ENCODE data around the gene AGPAT4.

AGPAT4 gene

DNA sequence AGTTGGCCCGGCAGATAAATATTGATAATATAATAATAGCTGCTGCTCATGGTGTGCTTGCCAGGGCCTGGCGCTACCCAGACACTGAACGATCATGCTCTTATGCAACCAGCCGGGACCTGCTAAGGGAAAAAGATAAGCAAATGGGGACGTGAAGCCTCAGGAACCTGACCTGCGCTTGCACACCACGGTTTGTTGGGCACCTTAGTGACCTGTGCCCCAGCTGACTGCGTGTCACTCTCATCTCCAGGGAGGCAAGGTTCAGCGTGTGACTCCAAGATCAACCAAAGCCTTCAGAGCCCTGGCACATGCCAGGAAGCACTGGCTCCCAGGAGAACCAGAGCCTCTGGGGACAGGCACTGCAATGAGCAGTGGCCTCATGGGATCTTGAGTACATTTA lies 111.1 kb downstream of the AGPAT4 start:
- DNase-seq = no peak

DNA sequence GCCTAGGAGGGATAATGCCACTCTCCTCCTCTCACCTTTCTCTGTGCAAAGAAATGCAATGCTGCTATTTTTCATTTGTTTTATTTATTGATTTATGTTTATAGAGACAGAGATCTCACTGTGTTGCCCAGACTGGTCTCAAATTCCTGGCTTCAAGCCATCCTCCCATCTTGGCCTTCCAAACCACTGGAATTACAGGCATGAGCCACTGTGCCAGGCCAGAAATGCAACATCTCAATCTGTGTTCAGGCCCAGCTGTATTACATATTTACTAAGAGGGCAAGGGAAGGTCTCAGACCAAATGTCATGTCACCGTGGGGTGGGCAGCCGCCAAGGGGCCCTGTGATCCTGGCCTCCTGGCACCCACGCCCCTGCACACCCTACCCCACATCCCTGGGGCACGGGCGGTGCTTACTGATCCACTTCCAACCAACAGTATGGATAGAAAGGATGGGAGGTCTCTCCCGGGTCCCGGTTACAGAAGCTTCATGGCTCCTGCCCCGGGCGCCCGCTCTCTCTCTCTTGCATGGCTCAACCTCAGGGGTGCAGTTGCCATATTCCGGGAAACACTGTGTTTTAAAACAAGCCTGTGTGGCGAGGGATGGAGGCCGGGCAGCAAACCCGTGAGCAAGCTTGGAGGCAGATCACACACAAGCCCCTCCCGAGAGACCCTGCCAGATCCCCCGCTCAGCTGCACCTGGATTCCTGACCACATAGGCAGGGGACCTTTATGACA lies 111.8 kb downstream of the AGPAT4 start:
- no peak for DNase-seq

DNA sequence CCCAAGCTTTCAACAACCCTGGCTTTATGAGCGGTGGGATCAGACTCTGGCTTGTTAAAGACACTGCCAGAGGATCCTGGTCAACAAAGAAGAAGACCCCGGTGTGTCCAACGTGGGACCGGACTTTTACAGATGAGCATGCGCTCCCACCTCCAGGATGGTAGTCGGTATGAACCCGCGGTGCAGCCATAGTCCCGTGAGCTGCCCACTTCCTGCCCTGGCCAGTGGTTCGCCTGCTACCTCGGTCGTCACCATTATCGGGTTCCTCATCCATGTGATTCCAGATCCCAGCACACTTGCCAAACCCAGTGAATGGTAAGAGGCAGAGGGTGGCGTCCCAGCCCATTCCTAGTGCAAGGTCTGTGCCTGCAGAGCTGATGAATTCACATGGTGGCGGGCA lies 112.7 kb downstream of the AGPAT4 start:
- no peak for DNase-seq

DNA sequence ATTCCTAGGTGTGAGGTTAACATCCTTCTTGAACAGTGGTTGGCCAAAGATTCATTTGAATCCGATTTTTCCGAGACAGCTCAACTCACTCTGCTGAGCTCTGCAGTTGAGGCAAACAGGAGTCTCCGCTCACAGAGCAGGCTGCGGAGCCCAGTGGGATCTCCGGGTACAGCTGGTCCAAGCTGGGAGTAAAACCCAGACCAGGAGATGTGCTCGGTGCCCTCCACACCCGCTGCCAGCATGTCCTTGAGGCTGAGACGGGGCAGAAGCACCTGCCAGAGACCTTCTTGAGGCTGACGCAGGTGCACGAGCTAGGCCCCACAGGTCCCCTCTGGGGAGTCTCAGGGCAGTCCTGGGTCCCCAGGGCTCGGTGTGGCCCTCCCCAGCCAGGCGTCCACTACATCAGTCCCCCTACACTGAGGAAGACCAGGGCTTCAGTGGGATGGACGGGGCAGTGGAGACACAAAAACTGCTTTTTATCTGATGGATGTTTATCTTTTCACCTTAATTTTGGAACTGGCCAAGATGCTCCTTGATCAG lies 119.0 kb downstream of the AGPAT4 start:
- no peak for DNase-seq

DNA sequence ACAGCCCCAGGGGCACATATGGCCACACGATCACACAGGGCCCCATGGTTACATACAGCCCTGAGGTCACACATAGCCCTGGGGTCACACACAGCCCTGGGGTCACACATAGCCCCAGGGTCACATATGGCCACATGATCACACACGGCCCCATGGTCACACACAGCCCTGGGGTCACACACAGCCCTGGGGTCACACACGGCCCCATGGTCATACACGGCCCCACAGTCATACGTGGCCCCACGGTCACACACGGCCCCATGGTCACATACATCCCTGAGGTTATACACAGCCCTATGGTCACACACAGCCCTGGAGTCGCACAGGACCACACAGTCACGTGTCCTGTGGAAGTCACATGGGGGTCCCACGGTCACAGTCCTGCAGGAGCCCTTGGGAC lies 120.1 kb downstream of the AGPAT4 start:
- no peak for DNase-seq

DNA sequence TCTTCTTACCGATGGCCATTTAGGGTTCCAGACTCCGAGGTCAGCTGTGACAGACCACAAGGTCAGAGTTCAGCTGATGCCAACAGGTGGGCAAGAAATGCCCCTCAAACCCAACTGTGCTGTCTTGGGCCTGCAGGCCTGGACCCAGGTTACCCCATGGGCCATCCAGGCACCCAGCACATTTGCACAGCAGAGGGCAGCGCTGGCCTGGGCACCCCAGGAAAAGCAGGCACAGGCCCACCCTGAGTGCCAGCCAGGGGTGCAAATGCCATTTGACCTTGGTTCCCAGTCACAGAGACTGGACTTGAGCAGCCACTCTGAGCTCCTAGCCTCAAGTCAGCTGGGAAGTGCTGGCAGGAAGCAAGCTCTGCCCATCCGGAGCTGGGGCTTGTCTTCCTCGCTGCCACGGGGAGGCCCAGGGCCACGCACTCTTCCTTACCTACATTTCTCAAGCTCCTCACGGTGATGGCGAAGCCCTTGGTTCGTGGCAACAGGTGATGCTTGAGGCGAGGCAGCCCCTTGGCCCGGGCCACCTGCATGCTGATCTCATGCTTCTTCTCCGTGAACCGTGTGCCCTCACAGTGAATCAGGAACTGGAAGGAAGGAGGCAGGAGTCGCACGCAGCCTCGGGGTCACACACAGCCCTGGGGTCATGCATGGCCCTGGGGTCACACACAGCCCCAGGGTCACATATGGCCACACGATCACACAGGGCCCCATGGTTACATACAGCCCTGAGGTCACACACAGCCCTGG lies 120.8 kb downstream of the AGPAT4 start:
- DNase-seq = no peak

DNA sequence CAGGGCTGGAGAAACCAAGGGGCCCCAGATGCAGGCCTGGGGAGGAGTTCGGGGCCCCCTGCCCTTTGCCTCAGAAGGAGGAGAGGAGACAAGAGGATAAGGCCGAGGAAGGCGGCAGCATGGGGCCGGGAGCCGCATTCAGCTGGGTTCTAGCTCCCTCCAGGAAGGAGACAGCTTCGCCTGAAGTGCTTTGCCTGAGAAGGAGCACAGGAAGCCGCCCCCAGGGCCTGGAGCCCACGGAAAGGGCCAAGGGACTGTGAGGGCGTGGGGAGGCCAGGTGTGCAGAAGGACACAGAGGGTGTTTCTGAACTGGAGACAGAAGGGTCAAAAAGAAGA lies 121.4 kb downstream of the AGPAT4 start:
- DNase-seq = no peak

DNA sequence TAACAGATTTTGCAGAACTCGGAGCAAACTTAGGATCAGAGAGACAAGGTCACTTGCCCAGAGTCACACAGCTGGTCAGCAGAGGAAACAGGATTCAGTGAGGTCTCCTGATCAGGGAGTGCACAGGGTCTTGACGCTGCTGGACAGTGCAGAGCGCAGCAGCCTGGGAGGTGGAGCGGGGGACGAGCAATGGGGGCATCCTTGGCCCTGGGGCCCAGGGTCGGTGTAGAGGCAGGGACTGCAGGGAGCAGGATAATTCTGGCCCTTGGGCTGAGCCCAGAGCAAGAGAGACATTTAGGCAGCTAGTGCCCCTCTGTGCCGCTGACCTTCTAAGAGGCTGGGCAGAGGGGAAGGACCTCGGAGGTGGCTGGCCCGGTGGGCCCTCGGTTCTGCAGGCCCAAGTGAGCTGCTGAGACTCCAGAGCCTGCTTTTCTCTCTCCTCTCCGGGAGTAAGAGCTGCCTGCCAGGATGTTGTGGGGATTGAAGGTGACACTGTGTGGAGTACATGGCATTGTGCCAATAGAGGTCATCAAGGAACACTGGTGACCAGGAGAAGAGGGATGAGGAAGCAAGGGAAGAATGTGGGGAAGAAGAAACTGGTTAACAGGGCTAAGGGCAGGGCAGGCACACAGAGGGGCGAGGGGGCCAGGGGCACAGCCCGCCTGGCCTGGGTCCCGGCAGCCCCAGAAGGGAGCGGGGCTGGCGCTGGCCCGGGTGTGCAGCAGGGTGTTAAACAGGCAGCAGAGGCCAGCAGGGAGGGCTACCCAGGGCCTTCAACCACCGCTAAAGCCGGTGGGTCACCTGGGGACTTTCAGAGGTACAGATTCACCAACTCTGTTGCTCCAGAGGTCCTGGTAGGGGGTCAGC lies 122.0 kb downstream of the AGPAT4 start:
- DNase-seq = no peak

DNA sequence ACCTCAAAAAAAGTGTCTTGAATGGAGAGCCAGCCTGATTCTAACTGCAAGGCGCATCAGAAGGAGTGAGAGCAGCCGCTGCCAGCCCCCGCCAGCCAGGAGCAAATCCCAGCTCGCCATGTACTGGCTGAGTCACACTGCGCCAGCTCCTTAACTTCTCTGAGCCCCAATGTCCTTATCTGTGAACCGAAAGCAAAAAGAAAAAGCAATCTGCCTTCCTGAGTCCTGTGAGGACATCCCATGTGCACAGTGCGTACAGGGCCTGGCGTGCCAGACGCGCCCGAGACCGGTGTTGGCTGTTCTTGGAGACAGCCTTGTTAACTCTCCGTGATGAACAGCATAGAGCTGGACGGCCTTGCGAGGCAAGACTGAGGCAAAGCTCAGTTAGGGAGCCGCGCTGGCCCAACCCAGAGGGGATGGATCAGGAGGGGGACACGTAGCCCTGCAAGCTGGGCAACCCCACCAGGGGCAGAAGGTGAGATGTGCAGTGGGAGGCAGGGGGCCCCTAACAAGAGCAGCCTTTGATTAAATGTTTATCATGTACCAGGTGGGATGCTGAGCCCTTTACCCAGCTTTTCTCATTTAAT lies 122.7 kb downstream of the AGPAT4 start:
- DNase-seq = no peak

DNA sequence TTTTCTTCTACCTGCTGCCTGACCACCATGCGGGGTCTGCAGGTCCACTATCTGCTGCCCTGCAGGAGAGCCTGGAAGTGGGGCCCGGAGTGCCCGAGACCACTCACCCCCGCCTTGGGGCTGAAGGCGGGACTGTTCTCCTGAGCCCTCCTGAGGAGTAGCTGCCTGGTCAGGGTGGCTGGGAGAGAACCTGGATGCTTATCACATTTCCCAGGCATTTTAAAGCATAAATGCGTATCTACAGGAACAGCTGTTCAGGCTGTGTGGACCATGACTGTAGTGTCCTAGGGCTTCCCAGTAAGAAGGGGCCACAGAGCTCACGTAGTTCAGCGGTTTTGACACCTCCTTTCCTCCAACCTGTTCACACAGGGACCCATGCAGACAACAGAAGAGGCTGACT lies 123.3 kb downstream of the AGPAT4 start:
- DNase-seq = no peak

DNA sequence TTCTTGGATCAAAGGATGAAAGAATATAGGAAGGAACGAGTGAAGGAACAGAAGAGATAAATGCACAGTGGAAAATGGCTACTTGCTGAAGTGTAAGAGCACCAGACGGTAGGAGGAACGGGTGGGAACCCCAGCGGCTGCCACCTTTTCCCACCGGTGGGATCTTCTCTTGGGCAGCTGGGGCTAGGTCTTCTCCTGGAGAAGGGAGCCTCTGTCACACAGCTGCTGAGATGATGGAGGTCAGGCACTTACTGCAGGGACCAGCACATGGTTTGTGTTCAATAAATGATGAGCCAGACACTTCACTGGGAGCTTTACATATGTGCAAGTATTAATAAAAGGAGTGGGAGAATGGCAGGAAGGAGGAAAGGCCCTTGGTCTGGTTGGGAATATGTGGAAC lies 123.7 kb downstream of the AGPAT4 start:
- DNase-seq = no peak

DNA sequence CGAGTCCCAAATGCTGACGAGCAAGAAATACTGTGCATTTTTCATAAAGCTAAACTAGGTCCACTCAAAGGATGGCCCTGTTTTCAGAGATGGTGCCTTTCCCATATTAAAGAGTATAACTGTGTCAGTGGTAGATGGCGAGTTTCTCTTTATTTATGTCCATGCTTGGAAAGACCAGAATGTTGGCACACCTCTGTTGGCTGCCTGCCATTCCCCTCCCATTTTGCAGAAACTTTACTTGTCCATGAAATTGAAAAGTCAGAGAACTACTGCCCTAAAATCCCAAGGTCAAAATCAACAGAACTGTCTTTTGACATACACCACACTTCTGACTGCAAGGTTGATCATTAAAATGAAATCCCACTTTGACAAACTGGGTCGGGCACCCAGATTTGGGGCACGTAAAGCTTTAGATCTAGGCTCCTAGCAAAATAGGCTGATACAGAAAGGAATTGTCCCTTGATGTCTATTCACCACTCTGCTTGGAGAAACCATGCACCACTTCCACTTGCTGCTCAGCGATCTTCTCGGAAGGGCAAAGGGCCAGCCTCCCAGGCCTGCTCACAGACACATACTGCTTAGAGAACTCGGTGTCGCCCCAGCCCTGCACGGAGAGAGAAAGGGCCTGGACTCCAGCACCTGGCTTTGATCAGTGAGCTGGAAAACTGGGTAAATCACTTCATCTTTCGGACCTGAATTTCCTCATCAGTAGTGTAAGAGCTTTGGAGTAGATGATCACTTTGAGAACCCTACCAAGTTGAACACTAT lies 130.0 kb downstream of the AGPAT4 start:
- no peak for DNase-seq

DNA sequence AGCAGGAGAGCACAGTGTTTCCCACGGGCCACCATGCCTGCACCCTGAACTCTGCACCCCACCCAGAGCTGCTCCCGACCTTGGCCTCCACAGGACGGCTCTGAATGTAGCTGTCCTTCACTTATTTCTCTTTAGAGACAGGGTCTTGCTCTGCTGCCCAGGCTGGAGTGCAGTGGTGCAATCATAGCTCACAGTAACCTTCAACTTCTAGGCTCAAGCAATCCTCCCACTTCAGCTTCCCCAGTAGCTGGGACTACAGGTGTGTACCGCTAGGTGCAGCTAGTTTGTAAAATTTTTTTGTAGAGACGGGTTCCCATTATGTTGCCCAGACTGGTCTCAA lies 130.9 kb downstream of the AGPAT4 start:
- DNase-seq = no peak

DNA sequence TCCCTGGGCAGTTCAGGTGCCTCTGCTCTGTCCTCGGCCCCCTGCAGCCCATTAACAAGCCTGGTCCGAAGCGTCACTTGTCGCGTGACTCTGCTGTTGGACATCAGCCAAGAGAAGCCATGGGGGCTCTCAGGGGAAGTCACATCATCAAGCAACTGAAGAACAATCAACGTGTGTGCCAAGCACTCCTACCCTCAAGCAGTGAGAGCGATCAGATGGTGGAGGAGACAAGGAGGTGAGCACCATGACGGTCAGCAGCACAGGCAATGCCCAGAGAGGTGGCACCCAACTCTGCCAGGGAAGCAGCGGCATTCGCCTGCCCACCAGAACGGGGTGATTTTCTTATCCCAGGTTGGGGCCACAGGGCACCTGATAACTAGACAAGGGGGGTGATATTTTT lies 132.7 kb downstream of the AGPAT4 start:
- DNase-seq = no peak

DNA sequence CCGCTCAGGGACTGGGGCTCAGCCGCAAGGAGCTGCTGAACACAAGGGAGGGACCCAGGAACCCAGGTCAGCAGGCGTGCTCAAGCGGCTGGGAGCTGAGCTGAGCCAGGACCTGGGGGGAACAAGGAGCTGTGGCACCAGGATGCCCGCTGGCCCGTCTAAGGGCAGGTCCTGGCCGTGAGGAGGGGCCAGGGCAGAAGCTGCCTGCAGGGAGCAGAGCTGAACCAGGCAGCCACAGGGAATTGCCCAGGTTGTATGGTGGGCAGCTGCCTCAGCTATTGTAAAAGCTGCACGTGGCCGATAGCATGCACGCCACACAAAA lies 133.3 kb downstream of the AGPAT4 start:
- no peak for DNase-seq

DNA sequence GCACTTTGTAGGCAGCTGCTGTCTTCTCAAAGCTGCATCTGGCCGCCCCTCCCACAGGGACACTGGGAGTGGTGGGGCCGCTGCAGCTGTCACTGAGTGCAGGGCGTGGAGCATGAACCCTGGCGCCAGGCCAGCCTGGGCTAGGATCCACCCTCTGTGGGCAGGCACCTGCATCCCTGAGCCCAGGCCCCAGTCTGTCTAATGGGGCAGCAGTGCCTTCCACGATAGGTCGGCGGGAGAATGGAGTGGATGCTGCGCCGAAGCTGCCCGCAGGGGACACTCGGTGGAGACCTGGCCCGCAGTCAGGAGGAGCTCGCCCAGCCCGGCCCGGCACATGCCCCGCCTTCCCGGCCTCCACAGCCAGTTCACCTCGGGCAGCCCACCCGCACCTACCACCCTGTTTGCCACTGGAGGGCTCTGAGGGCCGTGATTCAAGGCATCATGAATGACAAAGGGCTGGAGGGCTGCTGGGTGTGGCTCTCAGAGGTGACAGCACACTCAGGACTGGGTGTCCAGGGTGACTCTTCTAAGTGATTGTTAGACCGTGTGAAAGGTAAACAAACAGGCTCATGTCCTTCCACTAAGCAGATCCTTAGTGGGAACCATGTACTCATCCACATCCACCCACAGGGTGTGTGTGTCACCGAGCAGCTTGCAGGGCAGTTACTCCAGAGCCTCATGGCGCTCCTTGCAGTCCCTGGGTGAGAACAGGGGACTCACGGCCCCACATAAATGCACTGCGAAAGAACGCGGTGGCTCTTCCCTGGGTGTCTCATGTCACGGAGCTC lies 133.9 kb downstream of the AGPAT4 start:
- no peak for DNase-seq

DNA sequence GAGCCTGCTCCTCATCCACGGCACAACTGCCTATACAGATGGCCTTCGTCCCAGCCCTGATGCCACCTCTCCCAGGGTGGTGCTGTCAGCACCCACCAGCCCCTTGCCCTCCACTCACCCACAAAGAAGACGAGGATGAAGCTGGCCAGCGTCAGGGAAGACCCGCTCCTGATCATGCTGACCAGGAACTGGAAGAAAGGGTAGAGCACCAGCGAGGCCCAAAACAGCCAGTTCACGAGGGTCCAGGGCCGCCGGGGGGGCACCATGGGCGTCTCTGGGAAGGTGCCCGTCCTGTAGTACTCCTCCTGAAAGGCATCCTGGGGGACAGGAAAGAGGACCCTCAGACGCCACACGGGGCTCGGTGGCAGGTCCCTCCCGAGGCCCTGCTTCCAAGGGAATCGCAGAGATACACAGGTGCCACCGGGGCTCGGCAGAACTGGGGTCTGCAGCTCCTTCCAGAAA lies 134.5 kb downstream of the AGPAT4 start:
- DNase-seq = no peak

DNA sequence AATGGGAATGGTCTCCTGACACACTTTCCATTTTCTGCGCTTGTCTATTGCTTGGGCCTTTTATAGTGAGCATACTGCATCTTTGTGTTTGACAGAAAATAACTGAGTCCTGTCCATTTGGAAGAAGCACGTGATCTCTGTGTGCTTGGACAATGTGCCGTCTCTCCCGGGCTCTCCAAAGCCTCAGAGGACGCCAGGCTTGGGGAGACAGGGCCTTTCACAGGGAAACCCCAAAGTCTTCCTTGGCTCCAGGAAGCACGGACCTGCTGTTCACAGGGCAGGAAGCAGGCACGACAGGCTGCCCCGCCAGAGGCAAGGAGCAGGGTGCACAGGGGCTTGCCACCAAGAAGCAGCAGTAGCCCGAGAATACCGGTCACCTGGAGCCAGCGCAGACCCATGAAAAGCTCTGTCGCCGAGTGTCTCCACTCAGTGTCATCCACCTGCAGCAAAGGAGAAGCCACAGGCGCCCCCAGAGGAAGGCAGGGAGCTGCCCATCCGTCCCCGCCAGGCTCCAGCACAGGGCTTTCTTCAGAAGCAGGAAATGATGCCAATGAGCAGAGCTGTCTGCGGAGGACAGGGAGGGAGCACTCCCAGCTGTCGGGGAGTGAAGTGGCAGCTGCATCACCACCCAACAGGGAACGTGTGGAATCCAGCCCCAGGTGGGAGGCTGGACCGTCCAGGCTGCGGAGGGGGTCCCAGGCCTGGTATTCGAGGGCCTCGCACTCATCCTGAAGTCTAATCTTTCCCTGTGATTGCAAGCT lies 135.1 kb downstream of the AGPAT4 start:
- no peak for DNase-seq

DNA sequence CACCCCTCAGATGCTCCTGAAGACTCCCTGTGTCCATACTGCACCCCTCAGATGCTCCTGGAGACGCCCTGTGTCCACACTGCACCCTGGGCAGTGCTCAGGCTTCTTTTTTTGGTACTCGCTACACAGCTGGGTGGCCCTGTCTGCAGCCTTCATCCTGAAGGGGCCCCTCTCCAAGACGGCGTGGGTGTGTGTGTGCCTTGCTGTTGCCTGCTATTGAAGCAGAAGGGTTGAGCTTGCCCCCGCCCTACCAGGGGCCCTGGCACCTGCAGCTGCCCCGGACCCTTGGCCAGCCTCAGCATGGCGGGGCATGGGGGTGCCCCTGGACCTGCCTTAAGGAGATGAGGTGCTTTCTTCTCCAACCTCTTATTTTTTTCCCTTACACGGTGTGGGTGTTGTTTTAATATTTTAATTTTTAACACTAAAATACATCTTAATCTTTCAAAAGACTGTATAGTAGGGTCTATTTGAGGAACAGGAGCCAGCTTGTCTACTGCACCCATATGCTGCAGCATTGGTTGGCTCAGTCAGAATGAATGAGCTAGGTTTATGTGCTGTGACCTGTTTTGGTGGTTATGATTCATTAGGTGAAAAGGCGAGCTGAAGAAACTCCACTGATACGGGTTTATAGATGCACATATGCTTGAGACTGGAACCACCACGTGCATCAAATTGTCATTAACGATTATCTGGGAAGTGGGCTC lies 135.9 kb downstream of the AGPAT4 start:
- no peak for DNase-seq

DNA sequence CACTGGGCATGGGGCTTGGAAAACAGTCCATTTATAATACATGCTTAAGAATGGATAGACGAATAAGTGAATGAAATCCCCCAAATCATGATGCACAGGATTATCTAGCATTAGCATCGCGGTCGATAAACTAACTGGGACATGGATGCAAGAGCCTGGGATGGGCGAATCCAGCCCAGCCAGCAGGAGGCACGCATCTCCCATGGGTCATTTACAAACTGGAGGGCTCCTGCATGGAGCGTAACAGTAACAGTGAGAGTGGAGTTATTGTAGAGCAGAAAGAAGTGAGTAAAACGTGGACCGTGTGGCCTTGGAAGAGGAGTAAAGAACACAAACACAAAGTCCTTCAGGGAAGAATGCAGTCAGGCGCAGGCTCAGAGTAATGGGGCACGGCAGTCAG lies 136.5 kb downstream of the AGPAT4 start:
- DNase-seq = no peak

All from T-helper 9 cell (primary cell).